Stimulated activated CD8-positive, alpha-beta memory T cell treated with anti-CD3 and anti-CD28 coated beads, Interleukin-4, amount 100 ng/mL, for 24 hours (primary cell): ENCODE measurements around the gene PDRG1.

Experiments
- DNase-seq: peaks from one replicate; pipeline ENCODE4 v3.0.0-alpha.2; 2020; ENCODE audit warnings: low read depth

PDRG1 gene

GRCh38 chr20:31951530-31952453, at the start of gene PDRG1:
Gene PDRG1 (minus strand): TSS chr20:31952046. CDS start chr20:31951961, 85 bp downstream.
- DNase-seq: peak; percentile 95

GRCh38 chr20:31998246-31998645, 46.4 kb upstream of the PDRG1 start:
- no peak for DNase-seq

- no peak for DNase-seq
Measured at GRCh38 chr20:31996996-31997395, 45.1 kb upstream of the PDRG1 start.

- DNase-seq: no peak
Measured at GRCh38 chr20:31992086-31992485, 40.2 kb upstream of the PDRG1 start.

- DNase-seq: no peak
Measured at GRCh38 chr20:31991339-31991705, 39.5 kb upstream of the PDRG1 start.

- DNase-seq: no peak
Measured at GRCh38 chr20:31990641-31991338, 38.9 kb upstream of the PDRG1 start.

GRCh38 chr20:31989030-31989645, 37.3 kb upstream of the PDRG1 start:
- DNase-seq: no peak

GRCh38 chr20:31988430-31989015, 36.7 kb upstream of the PDRG1 start:
- no peak for DNase-seq

GRCh38 chr20:31987744-31988143, 35.9 kb upstream of the PDRG1 start:
- no peak for DNase-seq

- DNase-seq: no peak
Measured at GRCh38 chr20:31984981-31985471, 33.2 kb upstream of the PDRG1 start.

GRCh38 chr20:31981784-31982183, 29.9 kb upstream of the PDRG1 start:
- DNase-seq: no peak

- no peak for DNase-seq
Measured at GRCh38 chr20:31979713-31980426, 28.0 kb upstream of the PDRG1 start.

- no peak for DNase-seq
Measured at GRCh38 chr20:31977080-31977479, 25.2 kb upstream of the PDRG1 start.

- no peak for DNase-seq
Measured at GRCh38 chr20:31975874-31976273, 24.0 kb upstream of the PDRG1 start.

- no peak for DNase-seq
Measured at GRCh38 chr20:31974951-31975487, 23.2 kb upstream of the PDRG1 start.

- no peak for DNase-seq
Measured at GRCh38 chr20:31974296-31974695, 22.4 kb upstream of the PDRG1 start.

GRCh38 chr20:31972471-31973021, 20.7 kb upstream of the PDRG1 start:
- no peak for DNase-seq

- no peak for DNase-seq
Measured at GRCh38 chr20:31969991-31970390, 18.1 kb upstream of the PDRG1 start.

GRCh38 chr20:31968291-31969126, 16.7 kb upstream of the PDRG1 start:
- DNase-seq: peak; percentile 62

GRCh38 chr20:31967830-31968249, 16.0 kb upstream of the PDRG1 start, which contains the start of gene XKR7:
Gene XKR7 (plus strand): TSS chr20:31968151. CDS start chr20:31968176, 25 bp downstream.
- no peak for DNase-seq
